HG03575 (cell line): ENCODE measurements around the gene GRK3.
"Not testable (repeated sequence)": the region's sequence is repeated elsewhere in the genome, so short reads cannot be mapped to it uniquely, and the experiment has no call there.

Experiments used
- ATAC-seq: cut with Tn5 transposase; IDR thresholded peaks from one replicate; pipeline ENCODE4 v1.9.1; 2021; ENCODE audit not compliant: unreplicated experiment, insufficient number of reproducible peaks, low FRiP score; ENCODE audit errors: extremely low read depth

GRK3 gene

GRCh38 chr22:25708430-25708829, 144.0 kb downstream of the GRK3 start:
- not testable (repeated sequence) for ATAC-seq

GRCh38 chr22:25709758-25710157, 145.3 kb downstream of the GRK3 start:
- ATAC-seq: no peak

- ATAC-seq: no peak
These were observed 146.0 kb downstream of the GRK3 start for GRCh38 chr22:25710501-25710900.

GRCh38 chr22:25711491-25711890, 147.0 kb downstream of the GRK3 start:
- ATAC-seq: no peak

- no peak for ATAC-seq
These were observed 148.4 kb downstream of the GRK3 start for GRCh38 chr22:25712661-25713400.

GRCh38 chr22:25714070-25714469, 149.6 kb downstream of the GRK3 start:
- ATAC-seq: no peak

GRCh38 chr22:25714739-25715138, 150.3 kb downstream of the GRK3 start:
- no peak for ATAC-seq

- ATAC-seq: no peak
These were observed 152.2 kb downstream of the GRK3 start for GRCh38 chr22:25716637-25717036.

- ATAC-seq: no peak
These were observed 153.8 kb downstream of the GRK3 start for GRCh38 chr22:25718135-25718840.

- no peak for ATAC-seq
These were observed 157.7 kb downstream of the GRK3 start for GRCh38 chr22:25722223-25722622.

- no peak for ATAC-seq
These were observed 158.2 kb downstream of the GRK3 start for GRCh38 chr22:25722626-25723025.

GRCh38 chr22:25726241-25726640, 161.8 kb downstream of the GRK3 start:
- no peak for ATAC-seq

GRCh38 chr22:25728071-25728470, 163.6 kb downstream of the GRK3 start:
- no peak for ATAC-seq

GRCh38 chr22:25729016-25729995, 164.8 kb downstream of the GRK3 start:
- no peak for ATAC-seq

GRCh38 chr22:25735650-25736049, 171.2 kb downstream of the GRK3 start:
- no peak for ATAC-seq

- ATAC-seq: no peak
These were observed 172.0 kb downstream of the GRK3 start for GRCh38 chr22:25736378-25737011.

- no peak for ATAC-seq
These were observed 175.3 kb downstream of the GRK3 start for GRCh38 chr22:25739659-25740344.
